DMS 273 (cell line): ENCODE data around the gene HOXD8.

Experiments
- DNase-seq: peaks from one replicate; lab custom pipeline; 2025; ENCODE audit not compliant: unreplicated experiment; lab: John Stamatoyannopoulos, UW

HOXD8 gene

GRCh38 chr2:176157499-176158185 is 28.1 kb downstream of the HOXD8 start:
- DNase-seq = no peak

- no peak for DNase-seq
These were observed 28.7 kb downstream of the HOXD8 start for GRCh38 chr2:176158186-176158591.

GRCh38 chr2:176158855-176159662 is 29.6 kb downstream of the HOXD8 start:
- DNase-seq = no peak

GRCh38 chr2:176159663-176160250 is 30.3 kb downstream of the HOXD8 start:
- DNase-seq = no peak

GRCh38 chr2:176160251-176160985 is 30.9 kb downstream of the HOXD8 start:
- no peak for DNase-seq

- no peak for DNase-seq
These were observed 31.7 kb downstream of the HOXD8 start for GRCh38 chr2:176160986-176161824.

GRCh38 chr2:176161825-176162626 is 32.5 kb downstream of the HOXD8 start:
- DNase-seq = no peak

- no peak for DNase-seq
These were observed 33.6 kb downstream of the HOXD8 start for GRCh38 chr2:176162911-176163671.

GRCh38 chr2:176163672-176164056 is 34.2 kb downstream of the HOXD8 start:
- DNase-seq = no peak

- no peak for DNase-seq
These were observed 34.7 kb downstream of the HOXD8 start for GRCh38 chr2:176164201-176164600.

- no peak for DNase-seq
These were observed 35.3 kb downstream of the HOXD8 start for GRCh38 chr2:176164611-176165369.

GRCh38 chr2:176165370-176166050 is 36.0 kb downstream of the HOXD8 start:
- DNase-seq = no peak

GRCh38 chr2:176166272-176166671 is 36.8 kb downstream of the HOXD8 start:
- no peak for DNase-seq

- no peak for DNase-seq
These were observed 37.9 kb downstream of the HOXD8 start for GRCh38 chr2:176167398-176167797.

GRCh38 chr2:176169181-176169580 is 39.7 kb downstream of the HOXD8 start:
- DNase-seq = no peak

- no peak for DNase-seq
These were observed 40.2 kb downstream of the HOXD8 start for GRCh38 chr2:176169711-176170110.

- no peak for DNase-seq
These were observed 41.2 kb downstream of the HOXD8 start for GRCh38 chr2:176170602-176171305.
